Activated naive CD4-positive, alpha-beta T cell treated with Interleukin-2 at 50 U/mL for 16 hours (primary cell): ENCODE data around the gene PER3.

Source experiments
- DNase-seq: peaks from one replicate; pipeline ENCODE4 v3.0.0-alpha.2; 2020

PER3 gene

DNA sequence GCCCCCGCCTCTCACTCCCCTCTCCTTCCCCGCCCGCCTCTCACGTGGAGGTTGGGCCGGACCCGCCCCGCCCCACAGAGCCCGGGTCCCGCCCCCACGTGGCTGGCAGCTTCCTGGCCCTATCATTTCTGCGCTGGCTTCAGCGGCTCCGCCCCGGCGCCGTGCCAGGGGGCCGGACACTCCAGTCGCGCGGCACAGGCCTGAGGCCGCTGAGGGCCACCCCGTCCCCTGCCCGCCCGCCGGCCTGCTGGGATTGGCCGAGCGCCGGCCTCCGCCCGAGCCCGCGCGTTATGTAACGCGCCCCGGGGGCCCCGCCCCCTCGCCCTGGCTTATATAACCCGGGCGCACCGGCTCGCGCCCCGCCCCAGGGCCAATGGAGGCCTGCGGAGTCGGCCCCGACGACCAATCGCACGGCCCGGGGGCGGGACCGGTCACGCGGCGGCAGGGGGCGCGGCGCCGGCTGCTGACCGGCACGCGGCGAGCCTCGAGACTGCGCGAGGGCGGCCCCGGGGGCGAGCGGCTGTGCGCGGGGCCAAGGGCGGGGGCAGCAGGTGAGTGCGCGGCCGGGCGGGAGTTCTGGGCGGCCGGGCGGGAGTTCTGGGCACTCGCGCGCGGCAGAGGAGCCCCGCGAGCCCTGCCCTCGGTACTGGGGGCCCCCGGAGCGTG lies at the start of gene PER3:
Gene PER3 (plus strand): TSS at position 466 of the 666 bp plus-strand sequence. CDS start 587 bp downstream, outside the sequence.
- peak; percentile 92 for DNase-seq

GRCh38 chr1:7738044-7738443 lies 46.0 kb upstream of the PER3 start:
- no peak for DNase-seq

DNA sequence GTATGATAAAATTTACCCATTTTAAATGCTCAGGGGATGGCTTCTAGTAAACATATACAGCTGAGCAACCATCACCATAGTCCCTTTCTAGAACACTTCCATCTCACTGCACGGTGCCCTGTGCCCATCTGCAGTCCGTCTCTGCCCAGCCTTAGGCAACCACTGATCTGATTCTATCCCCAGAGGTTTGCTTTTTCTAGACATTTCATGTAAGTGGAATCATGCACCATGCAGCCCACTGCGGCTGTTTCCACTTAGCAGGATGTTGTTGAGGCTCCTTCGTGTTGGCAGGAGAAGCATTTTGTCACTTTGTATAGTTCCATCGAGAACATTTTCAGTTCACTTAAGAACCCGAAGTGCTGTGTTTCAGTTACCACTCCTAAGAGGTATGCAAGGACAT lies 40.7 kb upstream of the PER3 start:
- no peak for DNase-seq

GRCh38 chr1:7744882-7745281 lies 39.2 kb upstream of the PER3 start:
- DNase-seq = no peak

- DNase-seq = no peak
These were observed 38.3 kb upstream of the PER3 start for GRCh38 chr1:7745783-7746182.

GRCh38 chr1:7747605-7748004 lies 36.5 kb upstream of the PER3 start:
- no peak for DNase-seq

DNA sequence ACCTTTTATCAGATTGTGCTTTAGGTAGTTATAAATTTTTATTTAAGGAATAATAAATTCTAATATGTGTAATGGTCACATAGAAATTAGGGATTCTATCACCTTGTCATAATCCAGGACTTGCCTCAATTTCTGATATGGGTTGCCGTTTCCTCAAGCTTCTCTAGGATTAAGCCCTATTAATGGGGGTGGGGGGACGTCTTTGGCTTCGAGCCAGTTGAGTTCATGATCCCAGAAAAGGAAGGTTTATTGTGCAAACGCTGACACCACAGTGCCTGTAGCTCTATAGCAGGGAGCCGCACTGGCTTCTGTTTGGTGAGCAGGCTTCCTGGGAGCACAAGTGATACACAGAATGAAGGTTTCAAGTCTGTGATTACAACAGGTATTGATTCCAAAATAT lies 35.0 kb upstream of the PER3 start:
- DNase-seq = no peak

- DNase-seq = no peak
These were observed 32.9 kb upstream of the PER3 start for GRCh38 chr1:7751174-7751573.

DNA sequence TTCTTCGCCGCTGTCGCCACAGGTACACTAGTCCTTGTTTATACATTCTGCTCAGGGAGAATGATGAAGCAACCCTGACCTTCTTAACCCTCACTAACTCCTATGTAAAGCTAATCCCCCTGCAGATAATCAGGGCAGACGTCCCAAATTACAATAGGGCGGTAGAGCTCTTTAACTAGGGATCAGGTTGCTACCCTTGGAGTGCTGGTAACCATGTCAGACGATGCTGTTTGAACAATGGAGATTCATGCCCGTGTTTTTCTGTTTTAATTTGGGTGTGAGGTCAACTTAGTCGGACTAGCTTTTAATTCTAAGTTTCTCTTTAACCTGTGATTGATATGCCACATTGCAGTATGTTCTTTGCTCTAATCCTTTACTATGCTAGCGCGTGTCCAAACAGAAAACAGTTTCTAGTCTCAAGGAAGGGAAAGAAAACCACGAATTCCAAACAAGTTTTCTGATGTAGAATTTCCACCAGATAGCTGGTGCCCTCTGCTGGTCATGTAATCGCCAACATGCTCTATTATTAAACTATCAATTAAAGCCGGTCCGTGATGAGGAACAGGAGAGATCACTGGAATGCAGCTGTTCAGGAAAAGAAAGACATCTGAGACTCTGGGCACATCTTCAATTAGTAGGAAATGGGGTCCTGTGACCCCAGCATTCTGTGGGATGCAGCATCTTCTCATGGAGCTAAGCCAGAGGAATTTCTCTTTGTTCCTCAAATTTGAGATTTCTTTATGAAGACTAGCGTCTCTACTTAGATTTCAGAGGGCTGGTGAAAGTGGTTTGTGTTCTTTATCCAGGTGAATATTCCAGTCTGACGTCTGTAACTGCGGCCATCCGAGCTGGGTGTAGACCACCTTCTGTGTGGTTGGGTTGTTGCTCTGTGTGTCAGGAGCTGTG lies 31.3 kb upstream of the PER3 start:
- DNase-seq = peak; percentile 42

DNA sequence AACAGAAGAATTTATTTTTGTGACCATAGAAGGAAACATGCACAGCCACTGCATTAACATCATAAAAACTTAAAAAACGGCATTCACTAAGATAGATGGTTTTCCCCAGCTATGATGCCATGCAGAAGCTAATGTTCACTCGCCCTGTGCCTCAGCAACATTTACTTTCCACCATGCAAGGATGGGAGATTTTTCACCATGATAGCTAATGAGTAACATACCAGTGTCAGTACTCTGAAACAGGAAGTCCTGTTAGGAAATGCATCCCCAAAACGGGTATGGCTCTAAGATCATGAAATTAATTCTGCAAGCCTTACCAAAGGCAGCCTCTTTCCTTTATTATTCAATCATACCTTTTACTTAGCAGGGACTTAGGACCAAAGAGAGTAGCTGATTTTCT lies 30.4 kb upstream of the PER3 start:
- no peak for DNase-seq

DNA sequence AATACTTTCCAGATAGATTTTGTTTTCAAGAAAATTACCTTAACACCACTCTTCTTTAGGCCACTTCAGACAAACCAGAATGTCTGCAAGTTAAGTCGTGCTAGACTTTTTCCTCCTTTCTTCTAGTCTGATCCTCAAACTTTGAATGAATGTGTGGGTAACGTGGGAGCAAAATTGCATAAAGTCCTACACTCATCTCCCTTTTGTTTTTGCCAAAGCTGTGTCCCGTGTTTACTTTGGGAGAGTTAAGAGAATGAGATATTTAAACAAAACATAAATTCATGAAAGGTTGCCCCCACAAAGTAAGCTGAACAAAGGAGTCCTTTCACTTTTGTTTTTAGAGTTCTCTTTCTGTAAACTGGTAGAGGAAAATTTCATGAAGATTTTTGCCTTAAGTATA lies 29.9 kb upstream of the PER3 start:
- no peak for DNase-seq

GRCh38 chr1:7755448-7755847 lies 28.6 kb upstream of the PER3 start:
- no peak for DNase-seq

GRCh38 chr1:7760245-7760644 lies 23.8 kb upstream of the PER3 start:
- no peak for DNase-seq

DNA sequence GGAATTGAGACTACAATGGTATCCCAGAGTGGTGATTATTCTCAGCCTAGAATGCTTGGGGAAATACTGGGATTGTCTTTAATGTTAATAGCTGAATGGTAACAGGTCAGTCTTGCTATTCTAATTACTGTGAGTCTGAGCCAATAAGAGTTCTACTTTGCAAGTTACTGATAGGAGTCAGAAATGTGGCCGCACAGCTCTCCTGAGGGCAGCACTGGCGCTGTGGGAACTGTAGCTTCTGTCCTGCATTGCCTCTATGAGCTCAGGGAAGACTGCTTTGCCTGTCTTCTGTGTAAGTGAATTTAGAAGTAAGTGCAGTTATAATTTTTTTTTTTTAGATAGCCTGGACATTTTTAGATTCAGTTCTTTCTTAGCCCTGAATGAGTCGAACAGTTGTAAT lies 23.0 kb upstream of the PER3 start:
- DNase-seq = no peak

DNA sequence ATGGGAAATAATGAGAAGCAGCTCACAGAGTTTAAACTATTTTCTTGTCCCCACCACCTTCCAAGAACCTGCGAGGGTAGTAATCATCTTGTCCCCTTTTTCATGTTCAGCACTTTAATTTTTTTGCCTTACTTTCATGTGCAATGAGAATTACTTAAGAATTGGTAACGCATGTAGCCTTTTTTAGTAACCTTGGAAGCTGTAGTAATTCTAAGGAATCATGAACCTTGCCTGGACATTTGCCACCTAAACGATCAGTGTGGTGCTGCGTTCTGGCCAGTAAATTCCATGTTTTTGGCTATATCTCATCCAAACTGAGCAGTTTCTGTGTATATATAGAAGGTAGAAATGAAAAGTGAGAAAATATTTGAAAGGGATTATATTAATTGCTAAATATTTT lies 16.9 kb upstream of the PER3 start:
- DNase-seq = no peak

- no peak for DNase-seq
These were observed 15.5 kb upstream of the PER3 start for GRCh38 chr1:7768583-7768982.

DNA sequence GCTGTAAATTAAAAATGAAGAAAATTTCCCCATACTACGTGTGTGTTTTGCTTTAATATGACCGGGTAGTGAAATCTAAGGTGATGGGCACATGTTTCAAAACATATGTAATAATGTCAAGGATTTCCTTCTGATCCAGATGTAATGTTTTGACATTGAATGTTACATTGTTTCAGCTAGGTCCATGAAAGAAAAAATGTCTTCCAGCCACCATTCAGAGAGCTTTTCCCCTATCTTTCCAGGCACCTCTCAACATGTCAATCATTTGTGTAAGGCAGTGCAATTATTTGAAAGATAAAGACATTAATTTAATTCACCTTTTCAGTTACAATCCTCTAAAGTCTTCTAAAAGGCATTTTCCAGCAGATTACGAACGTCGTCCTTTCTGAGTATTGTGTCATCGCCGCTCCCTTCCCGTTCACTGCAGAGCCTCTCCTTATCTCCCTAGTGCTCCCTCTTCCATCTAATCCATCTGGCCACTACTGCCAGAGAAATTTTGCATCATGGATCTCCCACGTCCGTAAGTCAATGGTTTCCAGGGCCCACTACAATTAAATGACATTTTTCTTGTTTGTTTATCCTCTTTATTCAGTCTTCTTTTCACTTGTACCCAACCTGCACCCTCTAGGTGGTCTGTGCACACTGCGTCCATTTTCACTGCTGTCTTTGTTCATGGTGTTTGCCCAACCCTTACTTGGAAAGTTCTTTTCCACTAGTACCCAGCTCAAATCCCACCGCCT lies 14.2 kb upstream of the PER3 start:
- no peak for DNase-seq

DNA sequence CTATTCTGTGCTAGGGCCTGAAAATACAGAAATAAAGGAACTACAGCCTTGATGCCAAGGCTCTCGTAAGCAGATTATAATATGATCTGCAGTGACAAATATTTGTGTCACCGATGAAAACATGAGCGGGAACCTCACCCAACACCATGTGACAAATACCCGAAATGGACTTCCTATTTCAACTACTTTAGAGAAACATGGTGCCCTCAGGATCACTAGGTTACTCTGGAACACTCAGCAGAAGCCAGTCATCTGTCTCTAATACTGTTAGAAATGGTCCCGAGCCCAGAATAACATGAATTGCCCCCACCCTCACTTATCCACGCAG lies 13.5 kb upstream of the PER3 start:
- no peak for DNase-seq

DNA sequence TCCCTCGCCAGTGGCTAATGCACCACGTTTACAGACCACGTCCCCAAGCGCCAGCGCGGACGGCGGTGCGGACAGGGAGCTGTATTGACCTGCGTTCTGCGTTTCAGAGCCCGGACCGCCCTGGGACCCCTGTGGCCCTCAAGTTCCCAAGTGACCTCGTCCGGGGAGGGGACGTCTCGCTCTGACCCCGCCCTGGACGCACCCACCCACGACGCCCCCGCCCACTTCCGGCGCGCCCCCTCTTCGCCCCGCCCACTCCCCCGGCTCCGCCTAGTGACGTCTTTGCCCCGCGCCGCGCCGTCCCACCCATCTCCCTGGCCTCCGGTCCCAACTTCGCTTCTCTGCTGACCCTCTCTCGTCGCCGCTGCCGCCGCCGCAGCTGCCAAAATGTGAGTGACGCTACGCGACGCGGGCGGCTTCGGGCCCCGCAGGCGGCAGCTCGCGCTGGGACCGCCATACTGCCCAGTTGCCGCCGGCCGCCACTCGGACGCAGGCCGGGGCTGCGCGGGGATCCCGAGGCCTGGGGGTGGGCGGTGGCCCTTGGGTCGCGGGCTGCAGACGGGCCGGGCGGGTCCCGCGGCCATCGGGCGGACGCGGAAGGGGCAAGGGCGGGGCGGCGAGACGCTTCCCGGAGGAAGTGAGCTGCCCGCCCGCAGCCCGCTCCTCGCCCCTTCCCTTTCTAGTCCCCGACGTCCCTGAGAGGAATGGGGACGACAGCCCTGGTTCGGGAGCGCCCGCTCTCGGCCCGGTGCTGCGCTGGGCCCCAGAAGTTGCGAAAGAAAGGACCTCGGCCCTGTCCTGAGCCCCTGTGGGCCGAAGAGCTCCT lies 12.9 kb upstream of the PER3 start, which contains the start of gene VAMP3:
Gene VAMP3 (plus strand): TSS at position 300 of the 826 bp plus-strand sequence. CDS start 88 bp downstream, at position 388.
- peak; percentile 85 for DNase-seq

DNA sequence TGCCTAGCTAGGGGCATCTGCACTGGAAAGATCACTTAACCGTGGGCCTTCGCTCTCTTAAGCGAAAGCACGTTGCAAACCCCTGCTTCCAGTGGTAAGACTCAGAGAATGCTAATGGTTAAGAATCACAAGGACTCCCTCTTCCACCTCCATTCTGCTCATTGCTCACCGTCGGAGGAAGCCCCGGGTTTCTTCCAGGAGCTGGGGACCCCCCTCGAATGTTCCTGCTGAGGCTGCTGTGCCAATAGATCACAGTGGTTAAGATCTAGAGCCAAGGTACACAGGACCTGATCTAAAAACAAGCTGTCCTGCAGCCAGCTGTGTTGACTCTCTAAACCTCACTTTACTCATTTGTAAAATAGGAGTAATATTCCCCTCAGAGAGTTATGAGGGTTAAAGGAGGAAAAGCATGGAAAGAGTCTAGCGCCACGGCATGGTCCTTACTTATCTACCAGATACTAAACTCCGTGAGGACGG lies 12.2 kb upstream of the PER3 start:
- DNase-seq = no peak

- no peak for DNase-seq
These were observed 6.5 kb upstream of the PER3 start for GRCh38 chr1:7777591-7777990.

DNA sequence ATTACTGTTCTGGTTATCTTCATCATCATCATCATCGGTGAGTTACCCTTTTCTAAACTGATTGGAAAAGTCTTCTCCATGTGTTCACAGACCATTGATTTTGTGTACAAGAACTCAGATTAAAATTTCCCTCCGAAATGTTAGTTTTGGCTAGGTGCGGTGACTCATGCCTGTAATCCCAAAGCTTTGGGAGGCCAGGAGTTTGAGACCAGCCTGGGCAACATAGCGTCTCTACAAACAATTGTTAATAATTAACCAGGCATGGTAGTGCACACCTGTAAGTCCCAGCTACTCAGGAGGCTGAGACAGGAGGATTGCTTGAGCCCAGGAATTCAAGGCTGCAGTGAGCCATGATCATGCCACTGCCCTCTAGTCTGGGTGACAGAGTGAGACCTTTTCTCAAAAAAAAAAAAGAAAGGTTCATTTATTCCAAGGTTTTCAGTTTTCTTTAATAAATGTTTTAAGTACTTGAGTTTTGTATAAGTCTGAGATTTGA lies 5.9 kb upstream of the PER3 start:
- DNase-seq = no peak
